HEK293T (cell line): ENCODE measurements around the gene SEMA3G.

ENCODE experiments used
- ARNT ChIP-seq: fragments of 450-650 bp; IDR thresholded peaks from 2 replicates; pipeline ENCODE4 v1.6.1; 2017; ENCODE audit warnings: mild to moderate bottlenecking
- BHLHE40 ChIP-seq: fragments of 450-650 bp; IDR thresholded peaks from 2 replicates; pipeline ENCODE4 v1.6.1; 2016; ENCODE audit warnings: mild to moderate bottlenecking, moderate library complexity, borderline replicate concordance
- CTBP1 ChIP-seq: fragments of 450-650 bp; IDR thresholded peaks from 2 replicates; pipeline ENCODE4 v1.6.1; 2016; ENCODE audit warnings: borderline replicate concordance
- FOXA1 ChIP-seq: fragments of 450-650 bp; IDR thresholded peaks from 2 replicates; pipeline ENCODE4 v1.6.1; 2016; ENCODE audit warnings: mild to moderate bottlenecking
- FOXM1 ChIP-seq: fragments of 450-650 bp; IDR thresholded peaks from 2 replicates; pipeline ENCODE4 v1.6.1; 2017; ENCODE audit warnings: mild to moderate bottlenecking, borderline replicate concordance
- NFRKB ChIP-seq: fragments of 450-650 bp; IDR thresholded peaks from 2 replicates; pipeline ENCODE4 v1.6.1; 2016; ENCODE audit warnings: mild to moderate bottlenecking, moderate library complexity
- SP1 ChIP-seq: fragments of 450-650 bp; IDR thresholded peaks from 2 replicates; pipeline ENCODE4 v1.6.1; 2017
- SUZ12 ChIP-seq: fragments of 450-650 bp; IDR thresholded peaks from 2 replicates; pipeline ENCODE4 v1.6.1; 2016; ENCODE audit warnings: mild to moderate bottlenecking
- TARDBP ChIP-seq: fragments of 450-650 bp; IDR thresholded peaks from 2 replicates; pipeline ENCODE4 v1.6.1; 2016
- TF ChIP-seq, protein P1 (sequence below): fragments of 450-650 bp; IDR thresholded peaks from 2 replicates; pipeline ENCODE4 v1.6.1; 2016

DNA sequence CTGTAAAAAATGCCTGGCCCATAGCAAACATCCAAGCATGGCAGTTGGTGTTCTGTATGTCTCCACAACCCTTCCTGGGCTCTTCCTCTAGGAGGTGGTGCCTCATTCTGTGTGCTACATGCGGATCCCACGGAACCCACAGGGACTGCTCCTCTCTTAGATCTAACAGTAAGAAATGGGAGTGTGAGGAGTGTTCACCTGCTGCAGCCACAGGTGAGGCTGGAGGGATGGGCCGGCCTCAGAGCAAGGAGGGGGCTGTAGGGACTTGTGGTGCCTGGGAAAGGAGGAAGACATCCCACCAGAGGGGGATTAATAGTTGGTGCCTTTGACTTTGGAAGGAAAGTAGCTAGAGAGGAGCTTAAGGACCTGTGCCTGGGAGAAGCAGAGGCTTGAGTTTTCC, 22.2 kb downstream of the SEMA3G start:
- TF ChIP-seq CTBP1, result no peak
- no peak for TF ChIP-seq TARDBP
- no peak for TF ChIP-seq BHLHE40
- no peak for TF ChIP-seq SP1
- TF ChIP-seq, protein P1, sequence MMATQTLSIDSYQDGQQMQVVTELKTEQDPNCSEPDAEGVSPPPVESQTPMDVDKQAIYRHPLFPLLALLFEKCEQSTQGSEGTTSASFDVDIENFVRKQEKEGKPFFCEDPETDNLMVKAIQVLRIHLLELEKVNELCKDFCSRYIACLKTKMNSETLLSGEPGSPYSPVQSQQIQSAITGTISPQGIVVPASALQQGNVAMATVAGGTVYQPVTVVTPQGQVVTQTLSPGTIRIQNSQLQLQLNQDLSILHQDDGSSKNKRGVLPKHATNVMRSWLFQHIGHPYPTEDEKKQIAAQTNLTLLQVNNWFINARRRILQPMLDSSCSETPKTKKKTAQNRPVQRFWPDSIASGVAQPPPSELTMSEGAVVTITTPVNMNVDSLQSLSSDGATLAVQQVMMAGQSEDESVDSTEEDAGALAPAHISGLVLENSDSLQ, result no peak
- TF ChIP-seq ARNT, result no peak
- TF ChIP-seq SUZ12, result no peak
- no peak for TF ChIP-seq FOXM1
- no peak for TF ChIP-seq NFRKB
- no peak for TF ChIP-seq FOXA1
